Measurements from ENCODE around the gene ABCC1. TPM values are rescaled to one million over a fixed set of nuclear protein-coding genes. Genes with fewer than 3 reads are reported as not detected.
"Not testable (repeated sequence)": the region's sequence is repeated elsewhere in the genome, so short reads cannot be mapped to it uniquely, and the experiment has no call there.

The ABCC1 gene
- 10 to 100 TPM; 46.0 to 46.9 TPM for total RNA-seq

GRCh38 chr16:15949210-15950160, at the start of gene ABCC1:
Gene ABCC1 (plus strand): TSS chr16:15949616. CDS start chr16:15949752, 136 bp downstream.
- ATAC-seq: peak; percentile 80
- H3K4me3 Mint-ChIP-seq: peak within 1 kb of the TSS; percentile 96
- no peaks in the 10 kb centered on the region for H3K27me3 Mint-ChIP-seq (ENCODE audit: low read depth)
- H3K9me3 Mint-ChIP-seq (ENCODE audit: insufficient read depth): no peaks in the 10 kb centered on the region
- POLR2A ChIA-PET: interaction anchor here (0.6 to 2.5 kb wide), 6 partner anchors 10 to 84 kb away, joined by 3 to 29 read pairs (median 4); partner anchors contain the start of gene CEP20
- CTCF ChIA-PET: interaction anchor here (0.7 to 2.8 kb wide), 4 partner anchors 11 to 84 kb away, joined by 3 to 13 read pairs (median 6); no protein-coding TSS in a partner anchor
- H3K4me1 Mint-ChIP-seq (ENCODE audit: low read depth): peaks cover 37% of the 10 kb centered on the region
- peak within 1 kb of the TSS; percentile 96 for H3K27ac Mint-ChIP-seq
- H3K36me3 Mint-ChIP-seq (ENCODE audit: low read depth): peaks cover 23% of the 10 kb centered on the region
- peak; percentile 56 for DNase-seq

DNA sequence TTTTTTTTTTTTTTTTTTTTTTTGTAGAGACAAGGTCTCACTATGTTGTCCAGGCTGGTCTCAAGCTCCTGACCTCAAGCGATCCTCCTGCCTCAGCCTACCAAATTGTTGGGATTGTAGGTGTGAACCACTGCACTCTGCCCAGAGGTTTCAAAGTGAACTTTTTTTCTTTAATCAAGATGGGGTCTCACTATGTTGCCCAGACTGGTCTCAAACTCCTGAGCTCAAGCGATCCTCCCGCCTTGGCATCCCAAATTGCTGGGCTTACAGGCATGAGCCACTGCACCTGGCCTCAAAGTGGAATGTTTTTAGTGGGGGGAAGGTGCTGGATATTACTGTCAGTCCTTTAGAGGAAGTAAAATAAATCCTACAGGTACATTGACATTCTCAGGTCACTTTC, 49.1 kb upstream of the ABCC1 start:
- no peak for DNase-seq
- Mint-ChIP-seq H3K36me3 (ENCODE audit: low read depth) (no peaks in the 10 kb centered on the region), H3K27ac (no peak overlapping the region), H3K4me3 (no peak overlapping the region), H3K4me1 (ENCODE audit: low read depth) (peaks cover 27% of the 10 kb centered on the region), H3K27me3 (ENCODE audit: low read depth) (peaks cover 2% of the 10 kb centered on the region), H3K9me3 (ENCODE audit: insufficient read depth) (no peaks in the 10 kb centered on the region)
- no peak for ATAC-seq
- ChIA-PET POLR2A (no interaction called here), CTCF (interaction anchor here (1.3 kb wide), 1 partner anchor 50 kb away, joined by 3 read pairs; no protein-coding TSS in a partner anchor)

GRCh38 chr16:15900901-15901500, 48.4 kb upstream of the ABCC1 start:
- no peaks in the 10 kb centered on the region for H3K36me3 Mint-ChIP-seq (ENCODE audit: low read depth)
- ChIA-PET CTCF (no interaction called here), POLR2A (interaction anchor here (0.6 kb wide), 1 partner anchor 86 kb away, joined by 3 read pairs; no protein-coding TSS in a partner anchor)
- ATAC-seq (no peak), DNase-seq (no peak)
- no peak overlapping the region for H3K4me3 Mint-ChIP-seq
- H3K27ac Mint-ChIP-seq: no peak overlapping the region
- H3K9me3 Mint-ChIP-seq (ENCODE audit: insufficient read depth): no peaks in the 10 kb centered on the region
- peaks cover 2% of the 10 kb centered on the region for H3K27me3 Mint-ChIP-seq (ENCODE audit: low read depth)
- H3K4me1 Mint-ChIP-seq (ENCODE audit: low read depth): peaks cover 27% of the 10 kb centered on the region

- Mint-ChIP-seq H3K9me3 (ENCODE audit: insufficient read depth) (no peaks in the 10 kb centered on the region), H3K36me3 (ENCODE audit: low read depth) (no peaks in the 10 kb centered on the region), H3K27me3 (ENCODE audit: low read depth) (peaks cover 5% of the 10 kb centered on the region), H3K27ac (no peak overlapping the region), H3K4me1 (ENCODE audit: low read depth) (peaks cover 12% of the 10 kb centered on the region), H3K4me3 (no peak overlapping the region)
- CTCF ChIA-PET: no interaction called here
- ATAC-seq: no peak
- DNase-seq: no peak
- POLR2A ChIA-PET: no interaction called here
Observed at GRCh38 chr16:15903960-15904359, 45.5 kb upstream of the ABCC1 start.

- ChIA-PET POLR2A (no interaction called here), CTCF (interaction anchor here (0.6 kb wide), 1 partner anchor 1594 kb away, joined by 3 read pairs; no protein-coding TSS in a partner anchor)
- Mint-ChIP-seq H3K27ac (no peak overlapping the region), H3K4me1 (ENCODE audit: low read depth) (peaks cover 5% of the 10 kb centered on the region), H3K36me3 (ENCODE audit: low read depth) (no peaks in the 10 kb centered on the region), H3K27me3 (ENCODE audit: low read depth) (peaks cover 3% of the 10 kb centered on the region), H3K9me3 (ENCODE audit: insufficient read depth) (no peaks in the 10 kb centered on the region), H3K4me3 (no peak overlapping the region)
- DNase-seq: no peak
- ATAC-seq: no peak
Observed at GRCh38 chr16:15906439-15906838, 43.0 kb upstream of the ABCC1 start.

GRCh38 chr16:15907863-15908478, 41.4 kb upstream of the ABCC1 start:
- CTCF ChIA-PET: no interaction called here
- H3K9me3 Mint-ChIP-seq (ENCODE audit: insufficient read depth): no peaks in the 10 kb centered on the region
- H3K27me3 Mint-ChIP-seq (ENCODE audit: low read depth): peaks cover 3% of the 10 kb centered on the region
- DNase-seq: no peak
- no peak overlapping the region for H3K4me3 Mint-ChIP-seq
- no peaks in the 10 kb centered on the region for H3K36me3 Mint-ChIP-seq (ENCODE audit: low read depth)
- H3K4me1 Mint-ChIP-seq (ENCODE audit: low read depth): peaks cover 14% of the 10 kb centered on the region
- no peak overlapping the region for H3K27ac Mint-ChIP-seq
- peak; percentile 88 for ATAC-seq
- POLR2A ChIA-PET: no interaction called here

DNA sequence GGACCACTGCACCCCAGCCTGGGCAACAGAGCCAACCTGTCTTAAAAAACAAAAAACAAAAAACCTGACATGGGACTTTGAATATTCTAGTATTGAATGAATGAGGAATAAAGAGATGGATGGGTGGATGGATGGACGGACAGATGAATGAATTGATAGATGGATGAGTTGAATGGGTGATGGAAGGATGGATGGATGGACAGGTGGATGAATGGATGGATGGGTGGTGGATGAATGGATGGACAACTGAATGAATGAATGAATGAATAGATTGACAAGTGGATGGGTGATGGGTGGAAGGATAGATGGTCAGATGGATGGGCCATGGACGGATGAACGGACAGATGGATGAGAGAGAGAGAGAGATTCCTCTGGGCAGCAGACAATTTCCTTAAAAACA, 38.2 kb upstream of the ABCC1 start:
- ChIA-PET CTCF (no interaction called here), POLR2A (no interaction called here)
- no peak for DNase-seq
- peaks cover 19% of the 10 kb centered on the region for H3K4me1 Mint-ChIP-seq (ENCODE audit: low read depth)
- H3K27me3 Mint-ChIP-seq (ENCODE audit: low read depth): peaks cover 2% of the 10 kb centered on the region
- peak overlapping the region; percentile 21 for H3K27ac Mint-ChIP-seq
- H3K4me3 Mint-ChIP-seq: no peak overlapping the region
- ATAC-seq: no peak
- H3K9me3 Mint-ChIP-seq (ENCODE audit: insufficient read depth): peaks cover 4% of the 10 kb centered on the region
- no peaks in the 10 kb centered on the region for H3K36me3 Mint-ChIP-seq (ENCODE audit: low read depth)

DNA sequence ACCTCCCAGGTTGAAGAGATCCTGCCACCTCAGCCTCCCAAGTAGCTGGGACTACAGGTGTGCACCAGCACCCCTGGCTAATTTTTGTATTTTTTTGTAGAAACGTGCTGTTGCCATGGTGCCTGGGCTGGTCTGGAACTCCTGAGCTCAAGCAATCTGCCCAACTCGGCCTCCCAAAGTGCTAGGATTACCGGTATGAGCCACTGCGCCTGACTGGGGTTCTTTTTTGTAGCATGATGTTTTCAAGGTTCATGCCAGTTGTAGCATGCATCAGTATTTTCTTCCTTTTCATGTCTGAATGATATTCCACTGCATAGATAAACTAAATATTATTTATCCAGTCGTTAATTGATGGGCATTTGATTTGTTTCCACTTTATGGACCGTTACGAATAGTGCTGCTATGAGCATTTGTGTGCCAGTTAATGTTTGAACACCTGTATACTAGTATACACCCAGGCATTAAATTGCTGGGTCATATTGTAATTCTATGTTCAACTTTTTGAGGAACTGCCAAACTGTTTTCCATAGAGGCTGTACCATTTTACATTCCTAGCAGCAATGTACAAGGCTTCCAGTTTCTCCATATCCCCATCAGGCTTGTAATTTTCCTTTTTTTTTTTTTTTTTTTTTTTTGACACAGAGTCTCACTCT, 36.2 kb upstream of the ABCC1 start:
- Mint-ChIP-seq H3K27me3 (ENCODE audit: low read depth) (no peaks in the 10 kb centered on the region), H3K36me3 (ENCODE audit: low read depth) (no peaks in the 10 kb centered on the region), H3K4me1 (ENCODE audit: low read depth) (peaks cover 17% of the 10 kb centered on the region), H3K9me3 (ENCODE audit: insufficient read depth) (peaks cover 4% of the 10 kb centered on the region), H3K27ac (peak overlapping the region; percentile 81), H3K4me3 (peak overlapping the region; percentile 52)
- ATAC-seq (peak; percentile 40), DNase-seq (no peak)
- CTCF ChIA-PET: interaction anchor here (1.2 kb wide), 1 partner anchor 10 kb away, joined by 3 read pairs; no protein-coding TSS in a partner anchor
- POLR2A ChIA-PET: interaction anchor here (0.6 kb wide), 1 partner anchor 93 kb away, joined by 3 read pairs; no protein-coding TSS in a partner anchor

- CTCF ChIA-PET: no interaction called here
- ATAC-seq (no peak), DNase-seq (no peak)
- Mint-ChIP-seq H3K36me3 (ENCODE audit: low read depth) (no peaks in the 10 kb centered on the region), H3K27ac (no peak overlapping the region), H3K9me3 (ENCODE audit: insufficient read depth) (peaks cover 4% of the 10 kb centered on the region), H3K4me1 (ENCODE audit: low read depth) (peaks cover 17% of the 10 kb centered on the region), H3K4me3 (no peak overlapping the region), H3K27me3 (ENCODE audit: low read depth) (peaks cover 4% of the 10 kb centered on the region)
- POLR2A ChIA-PET: no interaction called here
Observed at GRCh38 chr16:15915555-15916081, 33.8 kb upstream of the ABCC1 start.

DNA sequence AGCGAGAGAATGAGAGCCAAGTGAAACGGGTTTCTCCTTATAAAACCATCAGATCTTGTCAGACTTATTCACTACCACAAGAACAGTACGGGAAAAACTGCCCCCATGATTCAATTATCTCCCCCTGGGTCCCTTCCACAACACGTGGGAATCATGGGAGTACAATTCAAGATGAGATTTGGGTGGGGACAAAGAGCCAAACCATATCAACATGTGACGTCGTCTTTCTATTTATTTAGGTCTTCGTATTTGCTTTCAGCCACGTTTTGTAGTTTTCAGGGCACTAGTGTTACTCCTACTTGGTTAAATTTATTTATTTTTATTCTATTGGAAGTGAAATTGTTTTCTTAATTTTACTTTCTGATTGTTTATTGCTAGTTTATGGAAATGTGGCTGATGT, 33.1 kb upstream of the ABCC1 start:
- H3K36me3 Mint-ChIP-seq (ENCODE audit: low read depth): no peaks in the 10 kb centered on the region
- no peak for ATAC-seq
- H3K27me3 Mint-ChIP-seq (ENCODE audit: low read depth): peaks cover 8% of the 10 kb centered on the region
- H3K4me3 Mint-ChIP-seq: no peak overlapping the region
- DNase-seq: no peak
- CTCF ChIA-PET: no interaction called here
- H3K4me1 Mint-ChIP-seq (ENCODE audit: low read depth): peaks cover 14% of the 10 kb centered on the region
- no peak overlapping the region for H3K27ac Mint-ChIP-seq
- peaks cover 4% of the 10 kb centered on the region for H3K9me3 Mint-ChIP-seq (ENCODE audit: insufficient read depth)
- POLR2A ChIA-PET: no interaction called here

DNA sequence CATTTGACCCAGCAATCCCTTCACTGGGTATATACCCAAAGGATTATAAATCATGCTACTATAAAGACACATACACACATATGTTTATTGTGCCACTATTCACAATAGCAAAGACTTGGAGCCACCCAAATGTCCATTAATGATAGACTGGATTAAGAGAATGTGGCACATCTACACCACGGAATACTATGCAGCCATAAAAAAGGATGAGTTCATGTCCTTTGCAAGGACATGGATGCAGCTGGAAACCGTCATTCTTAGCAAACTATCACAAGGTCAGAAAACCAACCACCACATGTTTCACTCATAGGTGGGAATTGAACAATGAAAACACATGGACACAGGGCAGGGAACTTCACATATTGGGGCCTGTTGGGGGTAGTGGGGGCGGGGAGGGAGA, 31.1 kb upstream of the ABCC1 start:
- H3K4me1 Mint-ChIP-seq (ENCODE audit: low read depth); DNase-seq; H3K9me3 Mint-ChIP-seq (ENCODE audit: insufficient read depth); CTCF ChIA-PET; H3K36me3 Mint-ChIP-seq (ENCODE audit: low read depth); ATAC-seq; POLR2A ChIA-PET; H3K4me3 Mint-ChIP-seq; H3K27me3 Mint-ChIP-seq (ENCODE audit: low read depth); H3K27ac Mint-ChIP-seq: not testable (repeated sequence)
